Astrocyte (in vitro differentiated cells and primary cell): ENCODE results near the gene MMAA. TPM values are rescaled to one million over a fixed set of nuclear protein-coding genes. Genes with fewer than 3 reads are reported as not detected.

Experiments used
- DNase-seq: peaks from one replicate; pipeline ENCODE4 v3.0.0-alpha.2; 2010; ENCODE audit warnings: low read depth
- FAIRE-seq: peaks from 2 replicates; lab custom pipeline; 2011; peaks lifted over from hg19 to GRCh38; lab: Jason Lieb, UNC
- H2AFZ ChIP-seq: 2 replicates; pipeline ENCODE4 v1.6.0; 2012; ENCODE audit warnings: low read depth, low read length, inconsistent platforms
- H3K27ac ChIP-seq: 2 replicates; pipeline ENCODE4 v1.5.1; 2011; ENCODE audit warnings: low read depth, low read length, inconsistent platforms
- H3K27me3 ChIP-seq: 2 replicates; pipeline ENCODE4 v1.6.0; 2011; ENCODE audit warnings: low read length, inconsistent platforms; ENCODE audit not compliant: insufficient read depth
- H3K36me3 ChIP-seq: 2 replicates; pipeline ENCODE4 v1.5.1; 2011; ENCODE audit warnings: low read length, inconsistent platforms; ENCODE audit not compliant: insufficient read depth
- H3K4me1 ChIP-seq: 2 replicates; pipeline ENCODE4 v1.5.1; 2011; ENCODE audit warnings: low read length, inconsistent platforms; ENCODE audit not compliant: insufficient read depth
- H3K4me2 ChIP-seq: 2 replicates; pipeline ENCODE4 v1.6.0; 2012; ENCODE audit warnings: low read length, inconsistent platforms
- H3K4me3 ChIP-seq: 2 replicates; pipeline ENCODE4 v1.5.1; 2011; ENCODE audit warnings: low read depth, mild to moderate bottlenecking, low read length, inconsistent platforms; ENCODE audit not compliant: insufficient read depth
- H3K79me2 ChIP-seq: 2 replicates; pipeline ENCODE4 v1.6.0; 2012; ENCODE audit warnings: mild to moderate bottlenecking, low read length, inconsistent platforms; ENCODE audit not compliant: insufficient read depth
- H3K9ac ChIP-seq: 2 replicates; pipeline ENCODE4 v1.6.0; 2012; ENCODE audit warnings: mild to moderate bottlenecking, low read length, inconsistent platforms
- H3K9me3 ChIP-seq: 2 replicates; pipeline ENCODE4 v1.5.1; 2012; ENCODE audit warnings: low read depth, mild to moderate bottlenecking, low read length, inconsistent platforms; ENCODE audit not compliant: insufficient read depth
- H4K20me1 ChIP-seq: 2 replicates; pipeline ENCODE4 v1.6.0; 2012; ENCODE audit warnings: low read length, inconsistent platforms; ENCODE audit not compliant: insufficient read depth
- H3K27ac Mint-ChIP-seq: one replicate; pipeline ENCODE4 v1.8.0; 2021; ENCODE audit warnings: mild to moderate bottlenecking, mixed read lengths; ENCODE audit not compliant: unreplicated experiment
- H3K27me3 Mint-ChIP-seq: one replicate; pipeline ENCODE4 v1.8.0; 2021; ENCODE audit warnings: low read depth, mixed read lengths; ENCODE audit not compliant: unreplicated experiment
- H3K36me3 Mint-ChIP-seq: one replicate; pipeline ENCODE4 v1.8.0; 2021; ENCODE audit warnings: low read depth, mixed read lengths; ENCODE audit not compliant: unreplicated experiment
- H3K4me1 Mint-ChIP-seq: one replicate; pipeline ENCODE4 v1.8.0; 2021; ENCODE audit warnings: low read depth, mixed read lengths; ENCODE audit not compliant: unreplicated experiment
- H3K4me3 Mint-ChIP-seq: one replicate; pipeline ENCODE4 v1.8.0; 2021; ENCODE audit warnings: mild to moderate bottlenecking, moderate library complexity, mixed read lengths; ENCODE audit not compliant: unreplicated experiment
- H3K9me3 Mint-ChIP-seq: one replicate; pipeline ENCODE4 v1.8.0; 2021; ENCODE audit warnings: mild to moderate bottlenecking, mixed read lengths; ENCODE audit not compliant: unreplicated experiment
- EZH2 ChIP-seq: IDR thresholded peaks from 2 replicates; pipeline ENCODE4 v1.6.1; 2012; ENCODE audit warnings: mild to moderate bottlenecking, low read length, inconsistent platforms; ENCODE audit not compliant: insufficient read depth
- total RNA-seq: library from RNA; stranded (reverse); gene quantifications from 2 replicates; pipeline ENCODE4 v1.2.1, GENCODE V29; 2021
- TF ChIP-seq, protein P1 (sequence below): IDR thresholded peaks from 2 replicates; pipeline ENCODE4 v1.5.1; 2011; ENCODE audit warnings: low read depth, mild to moderate bottlenecking, inconsistent platforms, low read length, moderate library complexity; ENCODE audit not compliant: insufficient read depth

MMAA gene
- total RNA-seq, 1 donor from 2014 or later = 8.5 TPM

DNA sequence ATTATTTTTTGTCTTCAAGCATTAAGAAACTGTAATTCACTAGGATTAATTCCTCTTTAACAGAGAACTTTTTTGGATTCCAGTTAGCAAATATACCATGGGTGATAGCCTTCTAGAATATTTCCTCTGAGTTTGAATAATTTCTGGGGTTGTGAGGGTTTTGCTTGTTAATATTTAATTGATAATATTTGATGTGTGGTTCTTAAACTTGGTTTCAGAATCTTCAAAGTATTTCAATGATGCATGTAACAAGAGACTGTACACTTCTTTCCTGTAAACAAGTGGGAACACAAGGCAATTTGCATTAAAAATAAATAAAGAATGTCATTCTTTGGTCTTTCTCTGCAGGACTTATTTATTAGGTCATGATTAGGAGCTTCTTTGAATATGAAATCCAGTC lies 51.2 kb downstream of the MMAA start:
- H3K36me3 Mint-ChIP-seq = no peaks in the 10 kb centered on the region

GRCh38 chr4:145679520-145679919 lies 60.3 kb downstream of the MMAA start:
- Histone ChIP-seq H3K4me2 (peak overlapping the region; percentile 70), H3K9ac (peak overlapping the region; percentile 46), H3K79me2 (no peaks in the 10 kb centered on the region), H2AFZ (no peak overlapping the region), H3K4me3 (peak overlapping the region; percentile 23), H3K4me1 (peaks cover 18% of the 10 kb centered on the region), H3K27me3 (no peaks in the 10 kb centered on the region), H3K27ac (peak overlapping the region; percentile 74), H3K9me3 (no peaks in the 10 kb centered on the region), H4K20me1 (no peaks in the 10 kb centered on the region), H3K36me3 (no peaks in the 10 kb centered on the region)
- TF ChIP-seq, protein P1, sequence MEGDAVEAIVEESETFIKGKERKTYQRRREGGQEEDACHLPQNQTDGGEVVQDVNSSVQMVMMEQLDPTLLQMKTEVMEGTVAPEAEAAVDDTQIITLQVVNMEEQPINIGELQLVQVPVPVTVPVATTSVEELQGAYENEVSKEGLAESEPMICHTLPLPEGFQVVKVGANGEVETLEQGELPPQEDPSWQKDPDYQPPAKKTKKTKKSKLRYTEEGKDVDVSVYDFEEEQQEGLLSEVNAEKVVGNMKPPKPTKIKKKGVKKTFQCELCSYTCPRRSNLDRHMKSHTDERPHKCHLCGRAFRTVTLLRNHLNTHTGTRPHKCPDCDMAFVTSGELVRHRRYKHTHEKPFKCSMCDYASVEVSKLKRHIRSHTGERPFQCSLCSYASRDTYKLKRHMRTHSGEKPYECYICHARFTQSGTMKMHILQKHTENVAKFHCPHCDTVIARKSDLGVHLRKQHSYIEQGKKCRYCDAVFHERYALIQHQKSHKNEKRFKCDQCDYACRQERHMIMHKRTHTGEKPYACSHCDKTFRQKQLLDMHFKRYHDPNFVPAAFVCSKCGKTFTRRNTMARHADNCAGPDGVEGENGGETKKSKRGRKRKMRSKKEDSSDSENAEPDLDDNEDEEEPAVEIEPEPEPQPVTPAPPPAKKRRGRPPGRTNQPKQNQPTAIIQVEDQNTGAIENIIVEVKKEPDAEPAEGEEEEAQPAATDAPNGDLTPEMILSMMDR = no peak
- no peak for TF ChIP-seq EZH2
- FAIRE-seq = peak; percentile 99
- peak; percentile 94 for DNase-seq
- H3K27ac Mint-ChIP-seq = peak overlapping the region; percentile 53
- H3K36me3 Mint-ChIP-seq = no peaks in the 10 kb centered on the region
- no peaks in the 10 kb centered on the region for H3K27me3 Mint-ChIP-seq
- H3K4me1 Mint-ChIP-seq = peaks cover 13% of the 10 kb centered on the region
- no peak overlapping the region for H3K4me3 Mint-ChIP-seq
- peaks cover 5% of the 10 kb centered on the region for H3K9me3 Mint-ChIP-seq

More for the DNA sequence above, 51.2 kb downstream of the MMAA start:
- DNase-seq (no peak), FAIRE-seq (no peak)
- H3K27ac Mint-ChIP-seq = no peak overlapping the region
- no peak overlapping the region for H3K4me3 ChIP-seq
- no peaks in the 10 kb centered on the region for H3K4me1 Mint-ChIP-seq
- H3K27me3 ChIP-seq = no peaks in the 10 kb centered on the region
- no peak overlapping the region for H2AFZ ChIP-seq
- no peaks in the 10 kb centered on the region for H3K27me3 Mint-ChIP-seq
- no peak overlapping the region for H3K4me3 Mint-ChIP-seq
- H3K36me3 ChIP-seq = no peaks in the 10 kb centered on the region
- no peaks in the 10 kb centered on the region for H3K9me3 Mint-ChIP-seq
- H3K79me2 ChIP-seq = no peaks in the 10 kb centered on the region
- no peak for TF ChIP-seq EZH2
- TF ChIP-seq, protein P1 = no peak
- H3K4me2 ChIP-seq = no peak overlapping the region
- H3K9ac ChIP-seq = no peak overlapping the region
- H3K4me1 ChIP-seq = no peaks in the 10 kb centered on the region
- no peaks in the 10 kb centered on the region for H4K20me1 ChIP-seq
- no peak overlapping the region for H3K27ac ChIP-seq
- H3K9me3 ChIP-seq = no peaks in the 10 kb centered on the region

- no peaks in the 10 kb centered on the region for H3K9me3 ChIP-seq
- peak within 1 kb of the TSS; percentile 45 for H2AFZ ChIP-seq
- no peaks in the 10 kb centered on the region for H4K20me1 ChIP-seq
- H3K79me2 ChIP-seq = no peaks in the 10 kb centered on the region
- no peaks in the 10 kb centered on the region for H3K36me3 ChIP-seq
- H3K4me1 Mint-ChIP-seq = peaks cover 13% of the 10 kb centered on the region
- no peak within 1 kb of the TSS for H3K4me3 Mint-ChIP-seq
- H3K27me3 ChIP-seq = no peaks in the 10 kb centered on the region
- peak within 1 kb of the TSS; percentile 74 for H3K27ac ChIP-seq
- H3K4me1 ChIP-seq = peaks cover 18% of the 10 kb centered on the region
- peak within 1 kb of the TSS; percentile 53 for H3K27ac Mint-ChIP-seq
- peak within 1 kb of the TSS; percentile 23 for H3K4me3 ChIP-seq
- FAIRE-seq = peak; percentile 49
- no peaks in the 10 kb centered on the region for H3K27me3 Mint-ChIP-seq
- H3K9me3 Mint-ChIP-seq = peaks cover 5% of the 10 kb centered on the region
- peak within 1 kb of the TSS; percentile 70 for H3K4me2 ChIP-seq
- peak; percentile 84 for DNase-seq
- H3K9ac ChIP-seq = peak within 1 kb of the TSS; percentile 46
- TF ChIP-seq, protein P1 = no peak
- TF ChIP-seq EZH2 = no peak
- no peaks in the 10 kb centered on the region for H3K36me3 Mint-ChIP-seq
Measured at GRCh38 chr4:145679991-145680455, 60.8 kb downstream of the MMAA start, which contains the start of gene C4orf51. Gene C4orf51 (plus strand): TSS chr4:145680146. CDS start chr4:145680204, 58 bp downstream.
